ENCODE measurements around the gene NSMCE1. TPM values are rescaled to one million over a fixed set of nuclear protein-coding genes. Genes with fewer than 3 reads are reported as not detected.

Gene NSMCE1
- polyA plus RNA-seq, 3 donors, result 79.8 to 91.5 (median 84.7) TPM

DNA sequence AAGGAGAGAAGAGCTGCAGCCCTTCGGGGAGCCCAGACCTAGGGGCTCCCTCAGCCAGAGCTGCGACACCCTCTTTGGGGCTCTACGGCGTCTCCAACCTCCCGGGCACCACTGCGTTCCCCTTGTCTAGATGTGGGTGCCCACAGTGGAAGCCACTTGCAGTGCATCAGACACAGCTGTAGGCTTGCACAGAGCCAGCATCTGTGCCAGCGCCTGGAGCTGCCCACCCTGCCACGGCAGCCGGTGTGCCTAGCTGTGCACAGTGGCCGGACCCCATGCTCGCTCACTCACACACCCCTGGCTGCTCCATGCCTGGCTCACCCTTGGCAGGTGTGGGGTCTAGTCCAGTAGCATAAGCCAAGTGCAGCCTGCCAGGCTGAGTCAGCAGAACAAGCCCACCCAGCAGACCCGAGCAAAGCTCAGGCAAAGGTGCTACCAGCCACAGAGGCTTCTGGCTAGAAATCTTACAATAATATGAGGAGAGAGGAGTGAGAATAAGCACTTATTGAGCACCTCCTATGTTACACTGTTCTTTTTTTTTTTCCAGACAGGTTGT is 78.2 kb downstream of the NSMCE1 start:
- DNase-seq (ENCODE audit: extremely low read depth in 1 of 11, low read depth in 9 of 11, low spot score in 4 of 11), result no peak

DNA sequence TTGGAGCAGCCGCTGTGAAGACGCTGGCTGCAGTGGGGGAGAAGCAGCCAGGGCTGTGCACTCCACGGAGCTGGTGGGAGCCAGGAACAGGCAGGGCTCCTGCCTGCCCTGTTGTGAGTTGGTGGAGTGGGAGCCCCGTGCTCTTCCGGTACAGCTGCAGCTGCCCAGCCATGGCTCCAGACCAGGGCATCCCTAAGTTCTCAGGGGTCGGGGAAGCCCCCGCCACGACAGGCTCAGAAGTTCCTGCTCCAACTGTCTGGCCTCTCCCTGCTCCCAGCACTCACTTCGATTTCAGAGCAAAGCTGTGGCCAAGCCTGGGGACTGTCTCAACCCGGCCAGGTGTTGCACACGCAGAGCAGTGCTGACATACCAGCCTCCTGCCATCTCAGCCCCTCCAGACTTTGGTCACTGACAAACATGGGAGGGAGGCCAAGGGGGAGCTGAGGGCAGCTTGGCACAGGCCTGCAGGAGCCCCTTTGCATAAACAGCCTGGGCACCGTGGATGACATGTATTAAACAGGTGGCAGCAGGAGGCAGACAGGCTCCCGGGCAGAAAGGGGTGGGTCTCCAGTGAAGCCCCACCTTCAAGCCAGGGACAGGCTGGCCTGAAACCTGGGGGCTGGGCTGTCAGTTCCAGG is 79.1 kb downstream of the NSMCE1 start:
- DNase-seq (ENCODE audit: extremely low read depth in 1 of 11, low read depth in 9 of 11, low spot score in 4 of 11), result no peak

DNA sequence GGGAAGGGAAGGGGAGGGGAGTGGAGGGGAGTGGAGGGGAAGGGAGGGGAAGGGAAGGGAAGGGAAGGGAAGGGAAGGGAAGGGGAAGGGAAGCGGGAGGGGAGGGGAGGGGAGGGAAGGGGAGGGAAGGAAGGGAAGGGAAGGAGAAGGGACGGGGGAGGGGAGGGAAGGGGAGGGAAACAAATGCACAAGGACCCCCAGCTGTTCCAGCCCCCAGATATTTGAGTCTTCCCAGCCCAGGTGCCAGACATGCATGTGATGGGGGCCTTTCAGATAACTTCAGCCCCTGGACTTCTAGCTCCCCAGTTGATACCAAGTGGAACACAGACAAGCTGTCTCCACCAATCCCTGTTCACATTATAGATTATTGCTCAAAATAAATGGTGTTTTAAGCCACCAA is 79.9 kb downstream of the NSMCE1 start:
- DNase-seq (ENCODE audit: extremely low read depth in 1 of 11, low read depth in 9 of 11, low spot score in 4 of 11), result no peak

DNA sequence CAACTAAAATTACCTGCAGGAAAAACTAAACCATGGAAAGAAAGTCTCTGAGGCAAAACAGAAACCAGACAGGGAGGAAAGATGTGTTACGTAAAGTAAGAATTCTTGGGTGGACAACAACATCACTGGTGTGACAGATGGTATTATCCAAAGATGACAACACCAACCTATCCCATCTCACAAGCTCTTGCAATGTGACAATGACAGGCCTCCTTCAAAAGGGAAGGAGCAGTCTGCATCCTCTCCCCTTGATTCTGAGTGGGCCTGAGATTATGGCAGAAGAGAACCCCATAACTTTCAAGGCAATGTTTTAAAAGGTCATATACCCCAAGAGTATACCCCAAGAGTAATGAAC is 82.8 kb downstream of the NSMCE1 start:
- DNase-seq (ENCODE audit: extremely low read depth in 1 of 11, low read depth in 9 of 11, low spot score in 4 of 11), result no peak

DNA sequence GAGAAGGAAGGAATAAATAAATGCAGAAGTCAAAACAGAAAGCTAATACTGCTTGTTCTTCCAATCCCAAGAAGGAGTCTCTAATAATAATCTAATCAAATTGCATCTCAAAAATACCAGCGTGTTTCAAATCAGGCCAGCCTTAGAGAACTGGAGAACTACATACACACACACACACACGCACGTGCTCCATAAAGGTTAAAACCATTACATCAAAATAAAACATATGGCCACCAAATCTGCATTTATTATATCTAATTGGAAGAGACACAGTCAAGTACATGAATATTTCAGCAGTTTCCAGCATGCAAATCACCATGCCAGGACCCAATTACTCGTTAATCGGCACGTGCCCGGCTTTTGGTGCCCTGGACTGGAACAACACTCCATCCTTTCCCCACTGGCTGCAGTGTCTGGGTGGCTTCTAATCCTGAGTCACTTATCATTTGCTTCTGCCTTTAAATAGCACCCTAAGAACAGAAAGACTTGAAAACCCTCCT is 85.6 kb downstream of the NSMCE1 start:
- no peak for DNase-seq (ENCODE audit: extremely low read depth in 1 of 11, low read depth in 9 of 11, low spot score in 4 of 11)

DNA sequence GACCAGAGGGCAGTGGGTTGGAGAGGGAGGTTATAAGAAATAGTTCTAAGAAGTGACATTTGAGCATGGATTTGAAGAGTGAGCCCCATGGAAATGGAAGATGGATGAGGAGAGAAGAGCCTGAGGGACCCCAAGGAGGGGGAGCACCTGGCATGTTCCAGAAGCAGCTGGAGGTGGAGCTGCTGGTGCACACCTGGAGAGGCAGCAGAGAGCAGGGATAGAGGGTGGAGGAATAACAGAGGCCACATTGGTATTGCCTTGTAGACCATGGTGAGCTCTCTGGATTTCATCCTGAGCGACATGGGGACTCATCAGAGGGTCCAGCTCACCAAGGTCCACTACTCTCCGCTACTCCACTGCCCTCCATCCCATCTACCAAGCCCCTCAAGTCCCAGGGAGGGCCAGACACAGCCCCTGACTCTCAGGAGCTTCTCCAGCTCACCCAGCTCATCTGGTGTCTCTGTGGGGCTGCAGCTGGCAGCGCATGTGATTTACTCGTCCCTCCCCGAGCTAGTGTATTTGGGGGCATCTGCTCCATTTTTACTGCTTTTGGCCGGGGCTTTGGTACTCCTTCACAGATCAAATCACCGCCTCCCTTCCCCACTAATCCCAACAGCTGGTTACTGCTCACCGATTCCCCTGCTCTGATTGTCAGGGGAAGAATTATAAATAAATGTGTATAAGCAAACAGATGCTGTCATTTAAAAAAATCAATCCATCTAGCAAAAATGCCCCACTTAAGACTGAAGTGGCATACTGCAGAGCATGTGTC is 87.4 kb downstream of the NSMCE1 start:
- no peak for DNase-seq (ENCODE audit: extremely low read depth in 1 of 11, low read depth in 9 of 11, low spot score in 4 of 11)

DNA sequence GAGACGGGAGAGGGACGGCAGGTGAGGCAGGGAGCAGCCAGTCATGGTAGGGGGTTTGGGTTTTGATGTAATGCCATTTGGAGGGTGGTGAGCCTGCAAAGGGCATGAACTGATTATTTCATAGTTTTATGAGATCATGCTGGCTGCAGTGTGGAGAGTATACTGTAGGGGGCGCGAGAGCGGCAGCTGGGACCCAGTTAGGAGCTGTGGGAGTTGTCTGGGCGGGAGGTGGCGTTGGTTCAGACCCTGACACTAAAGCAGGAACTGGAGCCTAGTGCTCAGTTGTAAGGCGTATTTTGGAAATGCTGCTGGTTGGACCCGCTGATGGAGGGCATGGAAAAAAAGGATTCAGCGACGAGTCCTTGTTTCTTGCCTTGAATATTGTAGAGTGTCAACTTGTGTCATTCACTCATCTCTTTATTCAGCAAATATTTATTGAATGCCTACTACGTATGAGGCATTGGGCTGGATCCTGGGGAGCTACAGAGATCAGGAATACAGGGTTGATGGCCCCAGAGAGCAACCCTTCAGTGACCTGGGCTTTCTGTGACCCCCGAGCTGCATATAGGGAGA is 89.0 kb downstream of the NSMCE1 start:
- peak in 9 of 11 donors; percentile 36 to 59 (median 45) for DNase-seq (ENCODE audit: extremely low read depth in 1 of 11, low read depth in 9 of 11, low spot score in 4 of 11)

DNA sequence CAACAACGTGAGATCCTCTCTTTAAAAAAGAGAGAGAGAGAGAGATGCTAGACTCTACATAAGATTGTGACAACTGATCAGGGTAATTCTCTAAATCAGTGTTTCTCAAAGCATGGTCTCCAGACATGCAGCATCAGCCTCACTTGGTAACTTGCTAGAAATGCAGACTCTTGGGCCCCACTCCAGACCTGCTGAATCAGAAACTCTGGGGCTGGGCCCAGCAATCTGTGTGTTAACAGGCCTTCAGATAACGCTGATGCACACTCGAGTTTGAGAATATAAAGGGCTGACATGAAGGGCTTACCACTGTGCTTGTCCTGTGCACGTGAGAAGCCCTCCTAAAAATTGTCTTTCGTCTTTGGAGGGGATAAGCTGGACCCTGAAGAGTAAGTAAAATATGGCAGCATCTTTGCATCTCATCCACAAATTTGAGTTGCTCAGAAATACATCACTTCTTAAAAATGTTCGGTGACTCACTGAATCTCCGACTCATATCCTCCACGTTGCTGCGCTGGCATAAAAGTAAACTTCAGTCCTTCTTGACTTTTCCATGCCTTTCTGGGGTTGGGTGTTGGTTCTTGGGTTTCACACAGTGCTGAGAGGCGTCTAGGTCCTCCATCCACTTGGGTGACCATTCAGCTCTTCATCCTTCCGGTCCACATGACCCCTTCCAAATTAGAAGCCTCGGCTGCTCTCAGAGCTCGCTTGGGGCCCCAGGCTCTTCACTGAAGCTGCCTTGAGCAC is 91.4 kb downstream of the NSMCE1 start:
- DNase-seq (ENCODE audit: extremely low read depth in 1 of 11, low read depth in 9 of 11, low spot score in 4 of 11), result no peak

DNA sequence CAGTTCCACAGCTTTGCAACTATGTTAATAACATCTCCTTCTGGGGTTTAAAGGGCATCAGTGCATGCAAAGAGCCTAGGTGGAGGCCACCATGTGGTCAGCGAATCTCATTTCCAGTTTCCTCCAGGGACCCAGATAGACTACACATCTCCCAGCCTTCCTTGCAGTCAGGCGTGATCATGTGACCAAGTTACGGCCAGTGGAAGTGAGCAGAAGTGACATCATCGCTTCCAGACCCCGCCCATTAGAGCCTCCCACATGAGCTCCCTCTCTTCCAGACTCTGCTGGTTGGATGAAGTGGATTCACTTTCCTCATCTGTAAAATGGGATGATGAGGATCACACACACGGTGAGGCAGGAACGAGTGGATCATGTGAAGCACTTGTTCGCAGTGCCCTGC is 92.7 kb downstream of the NSMCE1 start:
- no peak for DNase-seq (ENCODE audit: extremely low read depth in 1 of 11, low read depth in 9 of 11, low spot score in 4 of 11)

Other genes with a start within 250 kb of the NSMCE1 start
- not detected for gene C16orf82, start 201.8 kb downstream of the NSMCE1 start, polyA plus RNA-seq (ENCODE audit: insufficient read length in 3 of 3)
- 1 to 10 TPM; 8.4 to 8.8 (median 8.5) TPM for gene KDM8, start 65.2 kb downstream of the NSMCE1 start, polyA plus RNA-seq (ENCODE audit: insufficient read length in 3 of 3)
- 10 to 100 TPM; 15.5 to 25.4 (median 17.2) TPM for gene IL4R, start 45.2 kb upstream of the NSMCE1 start, polyA plus RNA-seq (ENCODE audit: insufficient read length in 3 of 3)
- gene IL21R, start 133.4 kb upstream of the NSMCE1 start, polyA plus RNA-seq (ENCODE audit: insufficient read length in 3 of 3), result under 1 TPM; 0.14 to 0.32 (median 0.17) TPM